GM18951 (cell line): ENCODE results near the gene GALNT17.

Experiments
- POLR2A ChIP-seq: IDR thresholded peaks from 4 replicates; pipeline ENCODE4 v1.6.1; 2011; ENCODE audit warnings: mild to moderate bottlenecking; ENCODE audit not compliant: insufficient read length, insufficient read depth; ENCODE audit errors: extremely low read depth
- in situ Hi-C: fragments of 300-500 bp; cut with MboI; formaldehyde crosslinking; loops from one replicate; pipeline ENCODE4 v1.12.0; 2022; ENCODE audit warnings: low sequenced_read_pairs, mixed read lengths, inconsistent platforms; ENCODE audit not compliant: unreplicated experiment

Gene GALNT17

GRCh38 chr7:71507680-71508602 is 376.0 kb downstream of the GALNT17 start:
- no peak for TF ChIP-seq POLR2A
- in situ Hi-C loops, result no loop called here

- in situ Hi-C loops, result no loop called here
- no peak for TF ChIP-seq POLR2A
These were observed 377.4 kb downstream of the GALNT17 start for GRCh38 chr7:71509381-71509780.

GRCh38 chr7:71511361-71511807 is 379.4 kb downstream of the GALNT17 start:
- in situ Hi-C loops, result no loop called here
- TF ChIP-seq POLR2A, result no peak

GRCh38 chr7:71517940-71518699 is 386.2 kb downstream of the GALNT17 start:
- in situ Hi-C loops, result no loop called here
- TF ChIP-seq POLR2A, result no peak

GRCh38 chr7:71518880-71519279 is 386.9 kb downstream of the GALNT17 start:
- in situ Hi-C loops, result no loop called here
- no peak for TF ChIP-seq POLR2A

- in situ Hi-C loops, result no loop called here
- no peak for TF ChIP-seq POLR2A
These were observed 389.6 kb downstream of the GALNT17 start for GRCh38 chr7:71521506-71521905.

GRCh38 chr7:71526106-71526505 is 394.2 kb downstream of the GALNT17 start:
- no peak for TF ChIP-seq POLR2A
- in situ Hi-C loops, result no loop called here

GRCh38 chr7:71527213-71527612 is 395.3 kb downstream of the GALNT17 start:
- in situ Hi-C loops, result no loop called here
- no peak for TF ChIP-seq POLR2A

- no peak for TF ChIP-seq POLR2A
- in situ Hi-C loops, result no loop called here
These were observed 403.7 kb downstream of the GALNT17 start for GRCh38 chr7:71535616-71536015.

- in situ Hi-C loops, result no loop called here
- TF ChIP-seq POLR2A, result no peak
These were observed 406.3 kb downstream of the GALNT17 start for GRCh38 chr7:71538210-71538609.

- in situ Hi-C loops, result no loop called here
- TF ChIP-seq POLR2A, result no peak
These were observed 407.7 kb downstream of the GALNT17 start for GRCh38 chr7:71539615-71540014.

- no peak for TF ChIP-seq POLR2A
- in situ Hi-C loops, result no loop called here
These were observed 409.9 kb downstream of the GALNT17 start for GRCh38 chr7:71541707-71542353.

GRCh38 chr7:71543396-71543795 is 411.5 kb downstream of the GALNT17 start:
- TF ChIP-seq POLR2A, result no peak
- in situ Hi-C loops, result no loop called here
